Upper lobe of left lung (tissue), 6 donors: ENCODE results near the gene AMER3. TPM values are rescaled to one million over a fixed set of nuclear protein-coding genes. Genes with fewer than 3 reads are reported as not detected.
A peak's percentile ranks its signal among the peaks of the same experiment; 100 is the strongest.
"Not testable (repeated sequence)": the region's sequence is repeated elsewhere in the genome, so short reads cannot be mapped to it uniquely, and the experiment has no call there.

Source experiments
- ATAC-seq, 2 donors: fragments of 200-7000 bp; cut with Tn5 transposase; one replicate each; pipeline ENCODE4 v1.9.1; 2022; ENCODE audit warnings: mild to moderate bottlenecking in 2 of 2, moderate library complexity in 2 of 2; ENCODE audit not compliant: low FRiP score in 2 of 2
- DNase-seq, 2 donors: peaks; one replicate each; pipeline ENCODE4 v3.0.0-alpha.2; 2019 to 2020
- H3K27ac ChIP-seq, 4 donors: fragments of 200-600 bp; sonication (generic); one replicate each; pipeline ENCODE4 v1.5.1; 2016 to 2019
- H3K27me3 ChIP-seq, 4 donors: fragments of 200-600 bp; sonication (generic); one replicate each; pipeline ENCODE4 v1.5.1; 2017 to 2019
- H3K36me3 ChIP-seq, 4 donors: fragments of 200-600 bp; sonication (generic); one replicate each; pipeline ENCODE4 v1.5.1; 2016 to 2019
- H3K4me1 ChIP-seq, 4 donors: fragments of 200-600 bp; sonication (generic); one replicate each; pipeline ENCODE4 v1.5.1; 2018 to 2019
- H3K4me3 ChIP-seq, 4 donors: fragments of 200-600 bp; sonication (generic); one replicate each; pipeline ENCODE4 v1.5.1; 2017 to 2019; ENCODE audit warnings: mild to moderate bottlenecking in 2 of 4, moderate library complexity in 1 of 4
- H3K9me3 ChIP-seq, 4 donors: fragments of 200-600 bp; sonication (generic); one replicate each; pipeline ENCODE4 v1.5.1; 2018 to 2019
- EP300 ChIP-seq, 4 donors: sonication (generic); formaldehyde crosslinking; IDR thresholded peaks; one replicate each; pipeline ENCODE4 v1.5.1; 2017; ENCODE audit warnings: antibody characterized with exemption in 4 of 4, control low read depth in 2 of 4
- POLR2A ChIP-seq, 4 donors: fragments of 450-650 bp; IDR thresholded peaks; one replicate each; pipeline ENCODE4 v1.5.1; 2016 to 2017; ENCODE audit warnings: antibody characterized with exemption in 4 of 4, mild to moderate bottlenecking in 2 of 4
- POLR2AphosphoS5 ChIP-seq, 2 donors: sonication (generic); formaldehyde crosslinking; IDR thresholded peaks; one replicate each; pipeline ENCODE4 v1.5.1; 2017; ENCODE audit warnings: antibody characterized with exemption in 2 of 2
- WGBS, 2 donors: methylation state at CpG; one replicate each; pipeline ENCODE4 v1.1.5; 2017 to 2018; 5-methylcytosine and 5-hydroxymethylcytosine counted together
- total RNA-seq, 6 donors: library from RNA; depleted of rRNA in 4 of 6; stranded (reverse); fragments of >200 nt in 4 of 6; gene quantifications; one replicate each; pipeline versions ENCODE4 v1.1.0 to v1.2.1, GENCODE V29; 2016 to 2021
- TF ChIP-seq, protein P1 (sequence below), 6 experiments: fragments of 450-650 bp in 4 of 6; fragments of 200-600 bp in 2 of 6; sonication (generic) in 2 of 6; IDR thresholded peaks; one replicate each; pipeline ENCODE4 v1.5.1; 2016 to 2019; ENCODE audit warnings: antibody characterized with exemption in 6 of 6
- donor health status: DM: no; HTN: no; CAD: no; lungs with moderate emphysema.
- donor health status: DM: no; HTN: yes; CAD: no; lungs with severe emphysema.

The AMER3 gene
- total RNA-seq, 6 donors from 2014 or later: not detected

GRCh38 chr2:130729322-130730299, 25.7 kb upstream of the AMER3 start:
- H3K27ac ChIP-seq: no peak overlapping the region
- ATAC-seq (no peak), DNase-seq (peak in 1 of 2 donors; percentile 64)
- H3K4me3 ChIP-seq: no peak overlapping the region
- no peaks in the 10 kb centered on the region for H3K27me3 ChIP-seq
- no peaks in the 10 kb centered on the region for H3K9me3 ChIP-seq
- 91 to 95% methylated on average over 13 to 17 of the region's 17 CpGs for WGBS, 2 donors
- no peak for TF ChIP-seq EP300 (IDR thresholded peaks at IDR 0.05)
- TF ChIP-seq, protein P1, sequence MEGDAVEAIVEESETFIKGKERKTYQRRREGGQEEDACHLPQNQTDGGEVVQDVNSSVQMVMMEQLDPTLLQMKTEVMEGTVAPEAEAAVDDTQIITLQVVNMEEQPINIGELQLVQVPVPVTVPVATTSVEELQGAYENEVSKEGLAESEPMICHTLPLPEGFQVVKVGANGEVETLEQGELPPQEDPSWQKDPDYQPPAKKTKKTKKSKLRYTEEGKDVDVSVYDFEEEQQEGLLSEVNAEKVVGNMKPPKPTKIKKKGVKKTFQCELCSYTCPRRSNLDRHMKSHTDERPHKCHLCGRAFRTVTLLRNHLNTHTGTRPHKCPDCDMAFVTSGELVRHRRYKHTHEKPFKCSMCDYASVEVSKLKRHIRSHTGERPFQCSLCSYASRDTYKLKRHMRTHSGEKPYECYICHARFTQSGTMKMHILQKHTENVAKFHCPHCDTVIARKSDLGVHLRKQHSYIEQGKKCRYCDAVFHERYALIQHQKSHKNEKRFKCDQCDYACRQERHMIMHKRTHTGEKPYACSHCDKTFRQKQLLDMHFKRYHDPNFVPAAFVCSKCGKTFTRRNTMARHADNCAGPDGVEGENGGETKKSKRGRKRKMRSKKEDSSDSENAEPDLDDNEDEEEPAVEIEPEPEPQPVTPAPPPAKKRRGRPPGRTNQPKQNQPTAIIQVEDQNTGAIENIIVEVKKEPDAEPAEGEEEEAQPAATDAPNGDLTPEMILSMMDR (IDR thresholded peaks at IDR 0.05): no peak
- no peak for TF ChIP-seq POLR2AphosphoS5 (IDR thresholded peaks at IDR 0.05)
- TF ChIP-seq POLR2A (IDR thresholded peaks at IDR 0.05): no peak
- peaks cover 11 to 20% (median 17%) of the 10 kb centered on the region in 4 donors for H3K4me1 ChIP-seq
- H3K36me3 ChIP-seq: no peaks in the 10 kb centered on the region

DNA sequence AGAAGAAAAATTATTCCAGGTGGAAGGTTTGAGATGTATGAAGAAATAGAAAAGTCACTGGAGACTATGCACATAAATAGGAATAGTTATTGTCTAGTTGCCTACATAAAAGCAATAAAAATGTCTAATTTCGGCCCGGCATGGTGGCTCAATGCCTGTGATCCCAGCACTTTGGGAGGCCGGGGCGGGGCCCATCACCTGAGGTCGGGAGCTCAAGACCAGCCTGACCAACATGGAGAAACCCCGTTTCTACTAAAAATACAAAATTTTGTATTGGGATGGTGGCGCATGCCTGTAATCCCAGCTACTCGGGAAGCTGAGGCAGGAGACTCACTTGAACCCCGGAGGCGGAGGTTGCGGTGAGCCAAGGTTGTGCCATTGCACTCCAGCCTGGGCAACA, 23.1 kb upstream of the AMER3 start:
- not testable (repeated sequence) for H3K27me3 ChIP-seq, H3K4me1 ChIP-seq, H3K36me3 ChIP-seq, H3K9me3 ChIP-seq, H3K27ac ChIP-seq, ATAC-seq, H3K4me3 ChIP-seq
- DNase-seq: peak in 1 of 2 donors; percentile 43
- 91 to 92% methylated on average over 11 of the region's 11 CpGs for WGBS, 2 donors

DNA sequence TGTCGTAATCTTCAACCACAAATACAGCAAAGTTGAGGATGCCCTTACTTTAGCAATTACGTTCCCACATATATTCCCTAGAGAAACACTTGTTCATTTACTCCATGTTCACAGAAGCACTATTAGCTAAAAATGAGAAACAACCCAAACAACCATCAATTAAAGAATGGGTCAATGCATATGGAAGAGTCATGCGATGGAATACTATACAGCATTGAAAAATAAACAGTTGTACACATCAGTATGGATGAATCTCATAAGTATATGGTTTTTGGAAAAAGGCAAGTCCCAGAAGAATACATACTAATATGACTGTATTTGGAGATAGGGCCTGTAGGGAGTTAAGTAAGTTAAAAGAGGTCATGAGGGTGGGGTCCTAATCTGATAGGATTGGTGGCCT, 20.1 kb upstream of the AMER3 start:
- no peaks in the 10 kb centered on the region for H3K36me3 ChIP-seq
- WGBS, 2 donors: 89 to 95% methylated on average over 3 of the region's 3 CpGs

GRCh38 chr2:130736487-130736886, 18.9 kb upstream of the AMER3 start:
- 78 to 82% methylated on average over 6 of the region's 6 CpGs for WGBS, 2 donors
- no peaks in the 10 kb centered on the region for H3K36me3 ChIP-seq
- no peaks in the 10 kb centered on the region for H3K27me3 ChIP-seq
- no peaks in the 10 kb centered on the region for H3K4me1 ChIP-seq
- DNase-seq (no peak), ATAC-seq (no peak)
- TF ChIP-seq POLR2AphosphoS5 (IDR thresholded peaks at IDR 0.05) (no peak), EP300 (IDR thresholded peaks at IDR 0.05) (no peak)
- TF ChIP-seq, protein P1 (IDR thresholded peaks at IDR 0.05): no peak
- H3K9me3 ChIP-seq: peaks cover 0 to 5% (median 0%) of the 10 kb centered on the region in 4 donors
- no peak overlapping the region for H3K27ac ChIP-seq
- H3K4me3 ChIP-seq: no peak overlapping the region

More for the DNA sequence above, 20.1 kb upstream of the AMER3 start:
- Histone ChIP-seq H3K27me3 (no peaks in the 10 kb centered on the region), H3K4me1 (no peaks in the 10 kb centered on the region), H3K27ac (no peak overlapping the region), H3K4me3 (no peak overlapping the region), H3K9me3 (peaks cover 0 to 5% (median 0%) of the 10 kb centered on the region in 4 donors)
- ATAC-seq: no peak
- TF ChIP-seq EP300 (IDR thresholded peaks at IDR 0.05) (no peak), POLR2AphosphoS5 (IDR thresholded peaks at IDR 0.05) (no peak)
- no peak for DNase-seq

GRCh38 chr2:130737592-130737991, 17.7 kb upstream of the AMER3 start:
- H3K4me3 ChIP-seq: no peak overlapping the region
- no peak overlapping the region for H3K27ac ChIP-seq
- no peaks in the 10 kb centered on the region for H3K36me3 ChIP-seq
- no peaks in the 10 kb centered on the region for H3K27me3 ChIP-seq
- ATAC-seq (no peak), DNase-seq (peak in 1 of 2 donors; percentile 69)
- no peaks in the 10 kb centered on the region for H3K4me1 ChIP-seq
- TF ChIP-seq EP300 (IDR thresholded peaks at IDR 0.05) (no peak), POLR2AphosphoS5 (IDR thresholded peaks at IDR 0.05) (no peak), POLR2A (IDR thresholded peaks at IDR 0.05) (no peak)
- TF ChIP-seq, protein P1 (IDR thresholded peaks at IDR 0.05): no peak
- H3K9me3 ChIP-seq: peaks cover 0 to 5% (median 0%) of the 10 kb centered on the region in 4 donors
- WGBS, 2 donors: 73 to 94% methylated on average over 13 to 14 of the region's 14 CpGs
